HCT116 (cell line): ENCODE measurements around the gene IL3RA. TPM values are rescaled to one million over a fixed set of nuclear protein-coding genes. Genes with fewer than 3 reads are reported as not detected.

Experiments used
- ATAC-seq: fragments of 200-7000 bp; cut with Tn5 transposase; 2 replicates; pipeline ENCODE4 v1.9.1; 2020; ENCODE audit warnings: mild to moderate bottlenecking, moderate library complexity
- BruUV-seq: library from RNA; stranded (reverse); fragments of 400-500 nt; replicated peaks from 2 replicates; lab custom pipeline; 2021; lab: Mats Ljungman, UMichigan
- CTCF ChIA-PET: fragments of 300-600 bp; sonication (Branson Sonifier 250); formaldehyde crosslinking; loops from one replicate; lab custom pipeline; 2021; ENCODE audit warnings: antibody characterized with exemption; lab: Charles Lee
- POLR2A ChIA-PET: fragments of 300-600, 350-600 bp; sonication (Branson Sonifier 250); formaldehyde crosslinking; loops from one replicate; lab custom pipeline; 2021; ENCODE audit warnings: antibody characterized with exemption; lab: Charles Lee
- RAD21 ChIA-PET, 2 experiments: fragments of 300-600 bp; sonication (Branson Sonifier 250); formaldehyde crosslinking; loops; one replicate each; lab custom pipeline; 2023; ENCODE audit warnings: low total read pairs in 2 of 2; ENCODE audit not compliant: uncharacterized antibody in 2 of 2, unreplicated experiment in 2 of 2, low non-redundant PET in 1 of 2; lab: Charles Lee
- DNase-seq: peaks from one replicate; pipeline ENCODE4 v3.0.0-alpha.2; 2010; ENCODE audit warnings: low read depth, low spot score
- H2AFZ ChIP-seq: fragments of 200-600 bp; shearing (Covaris generic), sonication (generic); 2 replicates; pipeline ENCODE4 v1.6.1; 2017; ENCODE audit warnings: low read depth, mixed run types, mixed read lengths, antibody characterized with exemption, low read length; ENCODE audit not compliant: poor library complexity, severe bottlenecking
- H3K27ac ChIP-seq: 2 replicates; pipeline ENCODE4 v1.5.1; 2012; ENCODE audit warnings: low read depth, low read length
- H3K27me3 ChIP-seq: fragments of 200-600 bp; sonication (generic); 2 replicates; pipeline ENCODE4 v1.6.1; 2016; ENCODE audit warnings: mixed run types, low read length, mixed read lengths; ENCODE audit not compliant: insufficient read depth
- H3K36me3 ChIP-seq, 2 experiments: fragments of 200-500 bp in 1 of 2; fragments of 200-600 bp in 1 of 2; sonication (Bioruptor generic) in 1 of 2; sonication (generic) in 1 of 2; 2 replicates each; pipeline versions ENCODE4 v1.5.1 to v1.6.1; 2014 to 2016; ENCODE audit warnings: low read length in 2 of 2, inconsistent platforms in 1 of 2, mixed read lengths in 1 of 2, mixed run types in 1 of 2; ENCODE audit not compliant: insufficient read depth in 2 of 2, control insufficient read depth in 1 of 2
- H3K4me1 ChIP-seq, 2 experiments: fragments of 200-600 bp in 1 of 2; sonication (generic) in 1 of 2; 2 replicates each; pipeline versions ENCODE4 v1.5.1 to v1.6.1; 2012 to 2017; ENCODE audit warnings: low read length in 2 of 2, inconsistent platforms in 1 of 2, mild to moderate bottlenecking in 1 of 2, mixed read lengths in 1 of 2, mixed run types in 1 of 2, moderate library complexity in 1 of 2; ENCODE audit not compliant: insufficient read depth in 2 of 2, control insufficient read depth in 1 of 2
- H3K4me2 ChIP-seq: fragments of 200-600 bp; sonication (generic); 2 replicates; pipeline ENCODE4 v1.6.1; 2017; ENCODE audit warnings: mixed run types, low read length, mixed read lengths
- H3K4me3 ChIP-seq, 2 experiments: fragments of 200-600 bp in 1 of 2; sonication (generic) in 1 of 2; replicated peaks in 1 of 2; 2 replicates each; pipeline ENCODE4 v1.5.1; 2011 to 2016; ENCODE audit warnings: low read length in 2 of 2, control low read depth in 1 of 2, low read depth in 1 of 2, mild to moderate bottlenecking in 1 of 2, mixed read lengths in 1 of 2, mixed run types in 1 of 2
- H3K79me2 ChIP-seq: fragments of 200-600 bp; sonication (generic); 2 replicates; pipeline ENCODE4 v1.6.1; 2017; ENCODE audit warnings: mild to moderate bottlenecking, mixed run types, low read length, moderate library complexity, mixed read lengths; ENCODE audit not compliant: insufficient read depth
- H3K9ac ChIP-seq: fragments of 200-600 bp; sonication (generic); 2 replicates; pipeline ENCODE4 v1.6.1; 2016; ENCODE audit warnings: low read length, mixed read lengths
- H3K9me2 ChIP-seq: fragments of 200-600 bp; sonication (generic), shearing (Covaris generic); 2 replicates; pipeline ENCODE4 v1.6.1; 2017; ENCODE audit warnings: mixed run types, mild to moderate bottlenecking, moderate library complexity; ENCODE audit not compliant: insufficient read depth
- H3K9me3 ChIP-seq, 2 experiments: fragments of 200-500 bp in 1 of 2; fragments of 200-600 bp in 1 of 2; sonication (Bioruptor generic) in 1 of 2; sonication (generic) in 1 of 2; 2 replicates each; pipeline ENCODE4 v1.6.1; 2014 to 2017; ENCODE audit warnings: low read length in 2 of 2, mixed read lengths in 2 of 2, inconsistent platforms in 1 of 2, low read depth in 1 of 2, mild to moderate bottlenecking in 1 of 2, mixed run types in 1 of 2, moderate library complexity in 1 of 2; ENCODE audit not compliant: control insufficient read depth in 1 of 2, insufficient read depth in 1 of 2
- H4K20me1 ChIP-seq: fragments of 200-600 bp; sonication (generic), shearing (Covaris generic); 2 replicates; pipeline ENCODE4 v1.6.1; 2017; ENCODE audit warnings: mixed run types, mild to moderate bottlenecking, moderate library complexity; ENCODE audit not compliant: insufficient read depth
- ATF3 ChIP-seq: IDR thresholded peaks from 2 replicates; pipeline ENCODE4 v1.6.1; 2012
- CEBPB ChIP-seq: IDR thresholded peaks from 2 replicates; pipeline ENCODE4 v1.6.1; 2012; ENCODE audit warnings: low read depth
- CTCF ChIP-seq, 3 experiments: fragments of 200-600 bp in 1 of 3; sonication (generic) in 1 of 3; IDR thresholded peaks in 2 of 3; conservative IDR thresholded peaks in 1 of 3; 2 replicates each; pipeline ENCODE4 v1.5.1; 2012 to 2017; ENCODE audit warnings: low read depth in 2 of 3, low read length in 2 of 3, antibody characterized with exemption in 1 of 3, borderline replicate concordance in 1 of 3, control low read depth in 1 of 3, mild to moderate bottlenecking in 1 of 3, mixed read lengths in 1 of 3, mixed run types in 1 of 3, moderate library complexity in 1 of 3; ENCODE audit not compliant: insufficient read depth in 1 of 3
- ELF1 ChIP-seq: IDR thresholded peaks from 2 replicates; pipeline ENCODE4 v1.6.1; 2012; ENCODE audit warnings: low read depth, borderline replicate concordance
- EZH2 ChIP-seq: fragments of 200-600 bp; sonication (generic); IDR thresholded peaks from 2 replicates; pipeline ENCODE4 v1.6.1; 2017; ENCODE audit warnings: antibody characterized with exemption, mixed run types
- FOSL1 ChIP-seq: IDR thresholded peaks from 2 replicates; pipeline ENCODE4 v1.6.1; 2012; ENCODE audit warnings: low read depth
- JUND ChIP-seq: IDR thresholded peaks from 2 replicates; pipeline ENCODE4 v1.6.1; 2012
- MAX ChIP-seq: IDR thresholded peaks from 2 replicates; pipeline ENCODE4 v1.6.1; 2012
- POLR2A ChIP-seq: IDR thresholded peaks from 2 replicates; pipeline ENCODE4 v1.7.0; 2011; ENCODE audit warnings: borderline replicate concordance; ENCODE audit not compliant: insufficient read depth, insufficient read length; ENCODE audit errors: extremely low read depth
- POLR2AphosphoS5 ChIP-seq: IDR thresholded peaks from 2 replicates; pipeline ENCODE4 v1.6.1; 2011; ENCODE audit warnings: mild to moderate bottlenecking, low read depth, low read length, moderate library complexity
- REST ChIP-seq: IDR thresholded peaks from 2 replicates; pipeline ENCODE4 v1.6.1; 2012; ENCODE audit warnings: low read depth
- SIN3A ChIP-seq: IDR thresholded peaks from 2 replicates; pipeline ENCODE4 v1.6.1; 2012; ENCODE audit warnings: low read depth
- SP1 ChIP-seq: IDR thresholded peaks from 2 replicates; pipeline ENCODE4 v1.6.1; 2012; ENCODE audit warnings: low read depth
- SRF ChIP-seq: IDR thresholded peaks from 2 replicates; pipeline ENCODE4 v1.6.1; 2012; ENCODE audit warnings: low read depth
- YY1 ChIP-seq: IDR thresholded peaks from 2 replicates; pipeline ENCODE4 v1.6.1; 2011; ENCODE audit warnings: low read length, low read depth, moderate library complexity, mild to moderate bottlenecking; ENCODE audit not compliant: insufficient replicate concordance; ENCODE audit errors: extremely low read depth
- ZFX ChIP-seq: fragments of 450-650 bp; IDR thresholded peaks from 2 replicates; pipeline ENCODE4 v1.6.1; 2017
- ZNF274 ChIP-seq: fragments of 200-500 bp; sonication (Bioruptor generic); IDR thresholded peaks from 2 replicates; pipeline ENCODE4 v1.6.1; 2014; ENCODE audit warnings: mild to moderate bottlenecking, low read depth, low read length, inconsistent platforms
- intact Hi-C: fragments of 100-400 bp; cut with micrococcal nuclease; formaldehyde crosslinking; loops from 2 replicates; pipeline ENCODE4 v1.10.0; 2022
- total RNA-seq: library from RNA; stranded (reverse); gene quantifications from one replicate; pipeline ENCODE4 v1.2.1, GENCODE V29; 2021; ENCODE audit not compliant: unreplicated experiment

The IL3RA gene
- total RNA-seq, 1 experiment from 2014 or later = not detected

- ATAC-seq (no peak), DNase-seq (no peak)
- no peak for TF ChIP-seq CEBPB
- no peak for TF ChIP-seq ZNF274
- no peak for TF ChIP-seq JUND
- no peak for TF ChIP-seq SIN3A
- TF ChIP-seq ZFX = no peak
- TF ChIP-seq SRF = no peak
- TF ChIP-seq ATF3 = no peak
- no peak for TF ChIP-seq POLR2A
- no peak for TF ChIP-seq CTCF (IDR thresholded peaks at IDR 0.05 in 2 of 3, conservative IDR thresholded peaks at IDR 0.05 in 1 of 3; ENCODE audit: borderline replicate concordance in 1 of 3, insufficient read depth in 1 of 3, low read depth in 2 of 3, low read length in 2 of 3)
- no peak for TF ChIP-seq FOSL1
- no peak for TF ChIP-seq ELF1
- no peak for TF ChIP-seq YY1
- no peak for TF ChIP-seq MAX
- no peak for TF ChIP-seq POLR2AphosphoS5
- TF ChIP-seq SP1 = no peak
- no peak for TF ChIP-seq REST
- no peak for TF ChIP-seq EZH2
- ChIA-PET POLR2A (no interaction called here), RAD21 (no interaction called here), CTCF (no interaction called here)
- no peaks in the 10 kb centered on the region for H3K27me3 ChIP-seq
- no peak overlapping the region for H3K4me2 ChIP-seq
- H3K4me1 ChIP-seq = peaks cover 6 to 11% of the 10 kb centered on the region in 2 experiments; a peak in 3 of 4 replicates
- peaks cover 4% of the 10 kb centered on the region in 2 experiments; a peak in 2 of 4 replicates for H3K36me3 ChIP-seq
- no peak overlapping the region for H3K27ac ChIP-seq
- peaks cover 17% of the 10 kb centered on the region; the same call in 1 of the 2 replicates for H3K79me2 ChIP-seq
- intact Hi-C loops = no loop called here
- BruUV-seq = no TSS peak
- no peak overlapping the region for H3K4me3 ChIP-seq
- no peaks in the 10 kb centered on the region for H4K20me1 ChIP-seq
- H3K9me3 ChIP-seq = no peaks in the 10 kb centered on the region
- no peak overlapping the region for H3K9ac ChIP-seq
- H2AFZ ChIP-seq = no peak overlapping the region
- H3K9me2 ChIP-seq = no peaks in the 10 kb centered on the region
These were observed 62.1 kb downstream of the IL3RA start for GRCh38 chrX:1398431-1399340.
